GM21360 (cell line): Measurements from ENCODE around the gene NBPF1.
"Not testable (repeated sequence)": the region's sequence is repeated elsewhere in the genome, so short reads cannot be mapped to it uniquely, and the experiment has no call there.

ENCODE experiments used
- ATAC-seq: cut with Tn5 transposase; IDR thresholded peaks from one replicate; pipeline ENCODE4 v1.9.1; 2021; ENCODE audit warnings: mild to moderate bottlenecking, moderate library complexity; ENCODE audit not compliant: unreplicated experiment

Gene NBPF1

GRCh38 chr1:16607853-16608815, 5.2 kb downstream of the NBPF1 start:
- not testable (repeated sequence) for ATAC-seq

GRCh38 chr1:16607433-16607851, 5.9 kb downstream of the NBPF1 start:
- ATAC-seq = no peak

- ATAC-seq = not testable (repeated sequence)
Measured at GRCh38 chr1:16606666-16607432, 6.5 kb downstream of the NBPF1 start.

- ATAC-seq = no peak
Measured at GRCh38 chr1:16605532-16606505, 7.5 kb downstream of the NBPF1 start.

GRCh38 chr1:16605213-16605525, 8.2 kb downstream of the NBPF1 start:
- no peak for ATAC-seq

- ATAC-seq = not testable (repeated sequence)
Measured at GRCh38 chr1:16604514-16605212, 8.7 kb downstream of the NBPF1 start.

GRCh38 chr1:16603623-16604022, 9.7 kb downstream of the NBPF1 start:
- not testable (repeated sequence) for ATAC-seq

- not testable (repeated sequence) for ATAC-seq
Measured at GRCh38 chr1:16602336-16603011, 10.9 kb downstream of the NBPF1 start.

GRCh38 chr1:16600855-16601786, 12.2 kb downstream of the NBPF1 start:
- not testable (repeated sequence) for ATAC-seq

- not testable (repeated sequence) for ATAC-seq
Measured at GRCh38 chr1:16599326-16599725, 14.0 kb downstream of the NBPF1 start.

GRCh38 chr1:16595216-16595615, 18.1 kb downstream of the NBPF1 start:
- ATAC-seq = not testable (repeated sequence)

GRCh38 chr1:16591845-16592244, 21.5 kb downstream of the NBPF1 start:
- not testable (repeated sequence) for ATAC-seq

GRCh38 chr1:16588081-16588480, 25.3 kb downstream of the NBPF1 start:
- not testable (repeated sequence) for ATAC-seq

GRCh38 chr1:16587639-16588038, 25.7 kb downstream of the NBPF1 start:
- ATAC-seq = not testable (repeated sequence)

GRCh38 chr1:16565324-16565723, 48.0 kb downstream of the NBPF1 start:
- not testable (repeated sequence) for ATAC-seq

- ATAC-seq = not testable (repeated sequence)
Measured at GRCh38 chr1:16561035-16561434, 52.3 kb downstream of the NBPF1 start.

- not testable (repeated sequence) for ATAC-seq
Measured at GRCh38 chr1:16560498-16560897, 52.9 kb downstream of the NBPF1 start.

- ATAC-seq = not testable (repeated sequence)
Measured at GRCh38 chr1:16559688-16560087, 53.7 kb downstream of the NBPF1 start.
